G401.6 (cell line): Measurements from ENCODE around the gene ARHGEF37.

Source experiments
- FAIRE-seq: peaks from 2 replicates; lab custom pipeline; 2012; peaks lifted over from hg19 to GRCh38; lab: Jason Lieb, UNC

The ARHGEF37 gene

DNA sequence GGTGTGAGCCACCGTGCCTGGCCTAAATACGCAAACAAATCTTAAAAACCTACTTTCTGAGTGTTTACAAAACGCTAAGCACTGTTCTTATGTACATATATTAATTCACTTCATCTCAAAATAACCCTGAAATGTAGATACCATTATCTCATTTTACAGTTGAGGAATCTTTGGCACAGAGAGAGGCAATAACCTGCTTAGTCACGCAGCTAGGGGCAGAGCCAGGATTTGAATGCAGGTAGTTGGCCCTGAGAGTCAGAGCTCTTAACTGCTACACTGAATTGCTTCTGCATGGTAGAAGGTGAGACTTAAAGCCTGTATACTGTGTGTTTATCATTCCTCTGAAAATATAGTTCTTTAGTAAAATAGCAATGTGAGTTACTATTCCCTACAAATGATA, 21.9 kb downstream of the ARHGEF37 start:
- no peak for FAIRE-seq

DNA sequence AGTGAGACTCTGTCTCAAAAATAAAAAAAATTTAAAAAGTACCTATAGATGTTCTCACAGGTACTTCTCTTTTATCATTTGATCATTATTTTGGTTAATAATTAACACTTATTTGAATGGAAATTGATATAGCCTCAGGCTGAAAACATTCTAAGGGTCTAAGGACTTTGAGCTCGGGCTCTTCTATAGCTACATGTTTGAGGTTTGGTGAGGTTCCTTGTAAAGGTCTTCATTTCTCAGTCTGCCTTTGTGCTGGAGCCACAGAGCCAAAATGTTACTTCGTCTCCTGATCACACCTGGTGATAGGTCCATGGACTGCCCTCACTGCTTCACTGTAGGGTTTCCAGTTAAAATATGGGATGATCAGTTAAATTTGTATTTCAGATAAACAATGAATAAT, 22.6 kb downstream of the ARHGEF37 start:
- no peak for FAIRE-seq

DNA sequence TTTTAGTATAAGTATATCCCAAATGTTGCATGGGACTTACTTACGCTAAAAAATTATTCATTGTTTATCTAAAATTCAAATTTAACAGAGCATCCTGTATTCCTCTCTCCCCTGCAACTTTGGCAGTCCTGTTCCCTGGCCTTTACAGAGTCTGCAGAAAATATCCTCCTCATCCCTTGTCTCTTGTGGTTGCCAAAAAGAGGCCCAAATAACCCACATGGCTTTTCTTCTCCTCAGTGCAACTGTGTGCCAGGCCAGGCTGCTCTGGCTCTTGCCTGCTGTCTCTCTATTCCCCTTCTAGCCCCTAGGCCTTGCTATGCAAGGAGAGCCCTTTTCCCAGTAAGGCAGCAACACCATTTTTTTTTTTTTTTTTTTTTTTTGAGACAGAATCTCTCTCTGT, 23.0 kb downstream of the ARHGEF37 start:
- FAIRE-seq, result no peak

DNA sequence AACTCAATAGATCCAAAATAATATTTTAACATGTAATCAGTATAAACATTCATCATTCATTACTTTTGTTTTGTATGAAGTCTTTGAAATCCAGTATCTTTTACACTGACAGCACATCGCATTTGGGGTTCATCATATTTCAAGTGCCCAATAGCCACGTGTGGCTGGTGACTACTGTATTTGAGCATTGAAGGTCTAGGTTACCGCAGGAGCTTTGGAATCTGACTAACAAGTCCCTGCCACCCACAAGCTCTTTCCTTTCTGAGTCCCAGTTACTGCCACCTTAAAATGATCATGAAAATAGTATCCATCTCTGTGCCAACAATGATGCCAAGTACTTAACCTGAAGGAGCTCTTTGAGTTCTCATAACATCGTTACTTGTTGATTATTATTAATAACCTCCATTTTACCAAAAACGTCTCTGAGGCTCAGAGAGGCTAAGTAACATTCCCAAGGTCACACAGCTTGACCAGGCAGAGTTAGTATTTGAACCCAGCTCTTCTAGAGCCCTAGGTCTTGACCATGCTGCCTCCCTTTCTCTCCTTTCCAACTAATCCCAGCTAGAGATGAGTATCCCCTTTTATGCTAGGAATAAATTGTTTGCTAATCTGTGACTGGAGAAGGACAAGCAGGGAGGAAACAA, 24.2 kb downstream of the ARHGEF37 start:
- no peak for FAIRE-seq

DNA sequence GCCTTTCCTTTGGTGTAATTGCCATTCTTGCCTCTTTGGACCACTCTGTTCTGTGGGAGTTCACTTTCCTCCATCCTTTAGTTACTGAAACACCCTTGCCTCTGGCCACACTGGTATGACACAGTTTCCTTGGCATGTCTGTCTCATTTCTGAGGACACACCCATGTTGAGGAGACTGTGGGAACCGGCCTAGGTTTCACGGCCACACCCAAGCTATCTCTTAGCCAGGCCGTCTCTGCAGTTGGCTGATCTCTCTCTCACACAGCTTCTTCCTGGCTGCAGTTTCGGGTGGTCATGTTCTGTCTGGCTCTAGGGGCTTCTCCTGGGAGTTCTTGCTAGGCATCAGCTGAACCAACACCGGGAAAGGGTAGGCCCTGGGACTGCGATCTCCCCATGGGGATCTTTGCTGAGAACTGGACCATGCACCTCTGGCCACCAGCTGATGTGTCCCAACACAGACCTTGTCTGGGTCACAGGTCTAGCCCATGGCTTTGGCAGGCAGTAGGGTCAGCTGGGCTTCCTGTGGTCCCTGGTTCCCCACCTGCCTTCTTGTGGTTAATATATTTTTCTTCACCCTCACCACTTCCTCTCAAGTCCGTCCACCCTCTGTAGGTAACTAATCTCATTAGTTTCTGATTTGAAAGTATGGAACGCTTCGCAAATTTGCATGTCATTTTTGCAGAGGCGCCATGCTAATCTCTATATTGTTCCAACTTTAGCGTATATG, 24.9 kb downstream of the ARHGEF37 start:
- no peak for FAIRE-seq

DNA sequence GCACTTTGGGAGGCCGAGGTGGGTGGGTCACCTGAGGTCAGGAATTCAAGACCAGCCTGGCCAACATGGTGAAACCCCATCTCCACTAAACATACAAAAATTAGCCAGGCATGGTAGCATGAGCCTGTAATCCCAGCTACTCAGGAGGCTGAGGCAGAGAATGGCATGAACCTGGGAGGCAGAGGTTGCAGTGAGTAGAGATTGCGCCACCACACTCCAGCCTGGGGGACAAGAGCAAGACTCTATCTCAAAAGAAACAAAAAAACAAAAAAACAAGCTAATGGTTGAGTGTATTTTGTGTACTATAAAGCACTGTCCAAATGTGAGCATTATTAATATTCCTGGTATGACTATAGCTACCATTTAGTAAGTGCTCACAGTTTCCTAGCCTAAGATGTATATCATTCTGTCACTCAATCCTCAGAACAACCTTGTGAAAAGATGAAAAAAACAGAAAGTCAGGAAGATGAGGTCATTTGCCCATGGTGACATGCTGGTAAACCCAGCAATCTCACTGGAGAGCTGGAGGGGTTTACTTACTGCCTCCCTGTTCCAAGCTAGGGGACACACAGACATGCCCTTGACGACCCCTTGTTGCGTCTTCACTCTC, 27.7 kb downstream of the ARHGEF37 start:
- FAIRE-seq, result no peak

DNA sequence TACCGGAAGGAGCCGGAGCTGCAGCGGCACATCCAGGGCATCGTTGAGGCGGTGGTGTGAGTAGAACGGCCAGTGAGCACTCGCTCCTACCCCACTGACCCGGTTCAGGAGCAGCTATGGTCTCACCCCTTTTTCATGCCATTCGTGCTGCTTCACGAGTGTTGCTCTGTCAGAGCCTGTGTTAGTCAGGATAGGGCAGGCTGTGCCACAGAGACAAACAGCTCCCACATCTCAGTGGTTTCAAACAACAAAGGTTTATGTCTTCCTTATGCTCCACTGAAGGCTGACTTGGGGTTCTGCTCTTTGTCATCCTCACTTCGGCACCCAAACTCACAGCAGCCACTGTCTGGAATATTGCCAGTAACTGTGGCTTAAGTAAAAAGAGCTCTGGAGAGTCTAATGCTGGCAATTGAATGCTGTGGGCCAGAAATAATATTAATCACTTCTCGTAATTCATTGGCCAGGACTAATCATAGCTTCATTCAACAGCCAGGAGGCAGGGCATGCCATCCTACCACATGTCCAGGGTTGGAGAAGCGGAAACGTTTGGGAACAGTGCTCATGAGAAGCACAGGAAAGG, 28.4 kb downstream of the ARHGEF37 start:
- FAIRE-seq, result no peak

DNA sequence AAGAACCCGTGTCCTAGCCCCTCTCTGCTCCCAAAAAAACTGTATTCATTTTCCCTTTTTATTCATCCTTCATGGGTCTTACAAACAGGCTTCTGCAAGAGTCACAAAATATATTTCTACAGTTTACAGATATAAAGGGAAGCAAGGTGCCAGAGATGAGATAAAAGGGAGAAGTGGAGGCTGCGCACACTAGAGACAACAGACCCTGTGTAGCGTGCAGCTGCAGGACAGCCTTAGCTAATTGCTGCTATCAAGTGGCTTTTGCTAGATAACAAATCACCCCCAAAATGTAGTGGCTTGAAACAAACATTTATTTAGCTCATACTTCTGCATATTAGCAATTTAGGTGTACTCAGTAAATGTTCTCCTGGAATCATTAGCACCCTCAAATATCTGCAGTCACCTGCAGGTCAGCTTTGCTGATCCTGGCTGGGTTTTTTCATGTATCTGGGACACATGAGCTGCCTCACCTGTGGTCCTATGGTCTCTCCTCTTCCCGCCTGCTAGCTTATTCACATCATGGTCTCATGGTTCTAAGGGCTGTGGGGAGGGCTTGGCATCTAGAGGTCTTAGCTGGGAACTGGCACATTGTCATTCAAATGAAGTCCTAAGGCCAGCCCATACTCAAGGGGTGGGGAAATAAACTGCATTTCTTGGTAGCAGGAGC, 29.4 kb downstream of the ARHGEF37 start:
- FAIRE-seq, result no peak

DNA sequence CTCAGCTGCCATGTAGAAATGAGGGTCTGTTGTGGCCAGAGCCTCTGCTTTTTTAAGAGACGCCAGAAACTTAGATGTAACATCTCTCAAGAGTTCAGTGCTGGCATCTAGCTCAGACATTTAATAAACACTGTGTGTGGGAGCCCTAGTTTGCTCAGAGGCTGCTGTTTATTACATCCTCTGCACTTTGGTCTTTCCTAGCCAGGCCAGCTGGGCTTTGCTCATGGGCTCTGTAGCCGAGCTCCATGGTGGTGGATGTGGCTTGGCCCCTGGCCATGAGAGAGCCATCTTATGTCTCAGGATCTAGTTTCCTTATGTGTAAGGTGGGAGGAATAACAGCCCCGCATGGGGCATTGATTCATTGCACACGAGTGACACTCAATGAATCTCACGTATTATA, 30.0 kb downstream of the ARHGEF37 start:
- FAIRE-seq, result no peak

DNA sequence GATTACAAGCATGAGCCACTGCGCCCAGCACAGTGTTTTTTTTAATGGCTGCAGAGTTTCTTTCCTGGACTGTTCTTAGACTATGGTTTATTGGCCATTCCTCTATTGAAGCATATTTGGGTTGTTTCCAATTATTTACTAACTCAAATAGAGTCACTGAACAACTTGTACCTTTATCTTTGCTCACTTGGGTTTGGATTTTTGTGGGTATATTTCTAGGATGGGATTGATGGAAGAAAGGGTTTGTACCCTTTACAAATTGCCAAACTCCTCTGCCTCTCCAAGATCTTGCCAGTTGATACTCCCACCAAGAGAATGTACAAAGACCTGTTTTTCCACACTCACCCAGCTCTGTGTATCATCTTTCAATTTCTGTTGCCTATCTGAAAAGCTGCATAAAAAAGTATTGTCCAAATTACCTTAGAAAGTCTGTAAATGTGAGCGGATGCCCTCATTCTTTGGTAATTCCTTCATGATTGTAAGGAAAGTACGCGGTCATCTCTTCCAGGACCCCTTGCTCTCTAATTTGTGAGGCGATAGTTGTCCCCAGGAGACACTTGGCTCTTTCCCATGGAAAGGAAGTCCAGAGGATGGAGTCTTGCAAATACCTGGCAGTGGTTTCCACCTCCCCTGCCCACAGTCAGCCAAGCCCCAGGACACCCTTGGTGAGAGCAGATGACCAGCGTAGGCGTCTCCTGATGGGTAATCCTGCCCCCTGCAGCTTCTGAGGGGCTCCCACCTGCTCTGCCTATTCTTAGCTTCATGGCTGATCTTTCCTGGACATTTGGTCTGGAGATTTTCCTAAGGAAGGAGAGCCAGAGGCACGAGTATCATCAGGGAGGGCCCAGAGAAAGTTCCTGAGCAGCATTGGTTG, 33.0 kb downstream of the ARHGEF37 start:
- no peak for FAIRE-seq

DNA sequence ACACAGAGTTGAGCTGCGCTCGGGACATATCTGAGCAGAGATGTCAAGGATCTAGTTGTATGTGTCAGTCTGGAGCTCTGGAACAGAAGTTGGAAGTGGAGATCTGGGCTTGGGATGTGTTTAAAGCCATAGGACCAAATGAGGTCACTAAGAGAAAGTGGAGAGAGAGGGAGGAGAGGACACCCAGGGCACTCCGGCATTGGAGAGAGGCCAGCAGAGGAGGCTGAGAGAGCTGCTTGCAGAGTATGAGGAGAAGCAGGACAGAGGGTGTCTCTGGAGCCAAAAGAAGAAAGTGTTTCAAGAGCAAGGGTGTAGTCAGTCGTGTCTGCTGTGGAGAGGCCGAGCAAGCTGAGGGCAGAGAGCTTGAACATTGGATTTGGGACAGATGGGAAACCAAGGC, 34.7 kb downstream of the ARHGEF37 start:
- no peak for FAIRE-seq

DNA sequence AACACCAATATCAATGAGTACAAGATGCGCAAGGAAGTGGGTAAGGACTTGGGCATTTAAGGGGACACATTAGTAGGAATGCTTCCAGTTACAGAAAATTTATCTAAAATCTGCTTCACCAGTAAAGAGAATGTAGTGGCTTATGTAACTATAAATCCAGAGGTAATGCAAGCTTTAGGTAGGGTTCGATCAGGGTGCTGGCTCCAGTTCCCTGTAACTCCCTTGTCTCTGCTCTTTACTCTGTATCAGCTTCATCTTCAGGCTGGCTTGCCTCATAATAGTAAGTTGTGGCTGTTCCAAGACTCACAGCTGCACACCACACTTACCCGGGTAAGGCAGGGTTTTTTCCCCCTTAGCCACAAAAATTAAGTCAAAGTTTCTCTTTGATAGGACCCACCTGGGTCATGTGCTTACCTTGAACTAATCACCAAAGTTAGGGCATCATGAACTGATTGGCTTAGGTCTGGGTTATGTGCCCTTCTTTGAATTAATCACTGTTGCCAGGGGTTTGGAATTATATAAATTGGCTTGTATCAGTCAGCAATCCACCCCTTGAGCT, 35.5 kb downstream of the ARHGEF37 start:
- no peak for FAIRE-seq

DNA sequence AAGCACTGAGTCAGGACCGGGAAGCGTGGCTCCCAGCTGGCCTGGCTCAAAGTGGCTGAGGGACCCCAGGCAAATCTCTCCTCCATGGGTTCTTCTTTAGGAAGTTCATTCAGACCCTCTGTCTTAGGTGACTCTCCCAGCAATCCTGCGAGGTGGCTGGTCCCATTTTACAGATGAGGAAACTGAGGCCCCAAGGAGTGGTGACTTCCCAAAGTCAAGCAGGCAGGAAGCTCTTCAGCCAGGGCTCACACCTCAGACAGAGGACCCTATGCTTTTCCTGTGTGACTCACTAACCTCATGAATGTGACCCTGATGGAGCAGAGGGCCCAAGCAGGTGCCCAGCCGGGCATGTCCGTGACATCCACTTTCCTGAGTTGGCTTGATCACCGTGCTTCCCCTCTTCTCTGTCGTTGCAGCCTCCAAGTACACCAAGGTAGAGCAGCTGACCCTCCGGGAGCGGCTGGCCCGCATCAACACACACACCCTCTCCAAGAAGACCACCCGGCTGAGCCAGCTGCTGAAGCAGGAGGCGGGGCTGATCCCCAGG, 36.5 kb downstream of the ARHGEF37 start:
- no peak for FAIRE-seq

DNA sequence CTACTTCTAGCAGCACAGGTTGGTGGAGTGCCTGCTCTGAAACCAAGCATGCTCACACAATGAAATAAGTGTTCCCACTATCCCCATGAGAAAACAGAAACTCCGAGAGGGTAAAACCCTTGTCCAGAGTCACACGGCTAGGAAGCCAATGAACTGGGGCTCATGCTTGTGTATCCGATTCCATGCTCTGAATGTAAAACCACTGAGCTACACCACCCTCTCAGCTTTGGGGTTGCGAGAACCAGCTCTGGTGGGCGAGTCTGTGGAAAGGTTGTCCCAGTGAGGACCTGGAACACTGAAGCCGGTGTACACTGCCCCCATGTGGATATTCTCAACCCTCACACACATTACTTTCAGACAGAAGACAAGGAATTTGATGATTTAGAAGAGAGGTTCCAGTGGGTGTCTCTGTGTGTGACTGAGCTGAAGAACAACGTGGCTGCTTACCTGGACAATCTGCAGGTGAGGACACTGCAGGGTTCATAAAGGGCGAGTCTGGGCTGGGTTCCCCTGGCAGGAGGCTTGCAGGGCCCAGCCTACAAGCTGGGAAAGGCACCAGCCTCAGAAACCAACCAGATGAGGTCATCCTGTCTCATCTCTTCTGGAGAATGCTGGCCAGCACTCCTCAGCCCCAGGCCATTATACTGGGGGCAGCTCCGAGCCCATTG, 37.4 kb downstream of the ARHGEF37 start:
- FAIRE-seq, result peak; percentile 91

DNA sequence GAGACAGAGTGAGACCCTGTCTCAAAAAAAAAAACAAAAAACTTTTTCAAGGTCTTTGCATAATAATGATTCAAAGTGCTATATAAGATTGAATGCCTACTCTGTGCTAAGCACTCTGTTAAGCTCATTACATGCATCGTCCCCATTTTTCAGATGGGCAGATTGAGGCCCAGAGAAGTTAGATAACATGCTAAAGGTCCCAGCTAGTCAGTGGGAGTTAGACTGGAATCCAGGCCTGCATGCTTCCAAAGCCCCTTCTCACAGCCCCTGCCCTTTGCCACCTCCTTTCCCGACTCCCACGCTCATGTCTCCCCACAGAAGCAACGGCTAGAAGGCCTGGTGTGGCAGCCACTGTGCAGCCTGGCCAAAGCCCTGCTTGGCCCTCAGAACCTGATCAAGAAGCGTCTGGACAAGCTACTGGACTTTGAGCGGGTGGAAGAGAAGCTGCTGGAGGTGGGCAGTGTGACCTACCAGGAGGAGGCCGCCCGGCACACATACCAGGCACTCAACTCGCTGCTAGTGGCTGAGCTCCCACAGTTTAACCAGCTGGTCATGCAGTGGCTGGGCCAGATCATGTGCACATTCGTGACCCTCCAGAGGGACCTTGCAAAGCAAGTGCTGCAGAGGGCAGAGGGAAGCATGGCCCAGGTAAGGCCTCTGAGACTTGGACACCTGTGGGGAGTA, 40.3 kb downstream of the ARHGEF37 start:
- FAIRE-seq, result no peak

DNA sequence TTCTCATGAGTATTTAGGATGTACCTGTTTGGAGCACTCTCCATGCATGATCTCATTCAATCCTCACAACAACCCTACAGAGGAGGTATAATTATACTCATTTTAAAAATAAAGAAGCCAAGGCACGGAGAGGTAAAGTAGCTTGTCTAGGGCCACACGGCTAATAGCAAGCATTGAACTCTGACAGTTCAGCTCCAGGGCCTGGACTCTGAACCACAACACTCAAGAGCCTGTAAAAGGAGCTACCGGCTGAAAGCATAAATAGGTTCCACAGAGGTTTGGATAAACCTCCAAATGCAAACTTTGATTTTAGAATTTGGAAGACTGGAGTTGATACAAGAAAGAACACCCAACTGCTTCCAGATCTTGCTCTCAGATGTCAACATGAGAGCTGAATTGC, 41.2 kb downstream of the ARHGEF37 start:
- FAIRE-seq, result no peak

DNA sequence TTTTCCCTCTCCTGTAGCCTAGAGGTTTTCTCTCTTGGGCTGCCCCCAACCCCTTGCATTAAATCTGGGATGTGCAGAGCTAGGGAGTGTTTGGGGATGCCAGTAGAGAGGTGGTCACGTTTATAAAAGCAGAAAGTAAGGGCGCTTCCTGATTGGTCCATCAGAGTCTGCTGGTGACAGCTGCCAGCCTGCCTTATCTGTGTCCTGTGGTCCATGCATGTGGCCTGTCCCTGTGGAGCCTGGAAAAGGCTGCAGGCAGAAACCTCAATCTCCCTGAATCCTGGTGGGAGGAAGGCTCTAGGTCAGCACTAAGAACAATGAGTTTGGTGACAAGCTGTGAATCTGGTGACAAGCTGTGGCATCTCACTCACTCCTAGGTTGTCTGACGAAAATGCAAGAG, 42.2 kb downstream of the ARHGEF37 start:
- no peak for FAIRE-seq

DNA sequence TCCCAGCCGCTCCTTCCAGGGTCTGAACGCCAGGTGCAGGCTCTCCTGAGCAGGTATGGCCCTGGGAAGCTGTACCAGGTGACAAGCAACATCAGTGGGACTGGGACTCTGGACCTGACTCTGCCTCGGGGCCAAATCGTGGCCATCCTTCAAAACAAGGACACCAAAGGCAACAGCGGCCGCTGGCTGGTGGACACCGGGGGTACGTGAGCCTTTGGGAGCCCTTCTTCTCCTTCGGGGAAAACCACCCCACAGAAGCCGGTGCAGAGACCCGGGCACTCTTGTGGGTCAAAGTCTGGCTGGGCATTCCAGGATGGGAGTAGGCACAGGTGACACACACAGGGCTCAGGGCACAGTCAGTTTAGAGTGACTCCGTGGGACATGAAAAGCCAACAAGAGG, 45.8 kb downstream of the ARHGEF37 start:
- FAIRE-seq, result no peak

DNA sequence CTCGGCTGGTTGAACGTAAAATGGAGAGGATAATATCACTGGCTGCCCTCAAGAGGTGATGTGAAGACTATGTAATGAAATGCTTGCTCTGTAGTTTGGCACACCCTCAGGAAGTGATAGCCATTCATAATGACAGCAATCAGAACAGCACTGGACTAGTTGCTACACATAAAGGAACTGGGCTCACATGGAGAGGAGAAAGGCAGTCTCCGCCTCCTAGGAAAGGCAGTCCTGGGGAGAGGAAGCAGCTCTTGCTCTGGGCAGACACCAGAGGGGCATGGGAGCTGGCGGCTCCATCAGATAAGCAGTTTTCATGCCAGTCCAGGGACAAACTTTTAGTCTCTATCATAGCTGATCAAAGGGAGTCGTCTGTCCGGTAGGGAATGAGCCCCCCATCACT, 46.9 kb downstream of the ARHGEF37 start:
- FAIRE-seq, result no peak

DNA sequence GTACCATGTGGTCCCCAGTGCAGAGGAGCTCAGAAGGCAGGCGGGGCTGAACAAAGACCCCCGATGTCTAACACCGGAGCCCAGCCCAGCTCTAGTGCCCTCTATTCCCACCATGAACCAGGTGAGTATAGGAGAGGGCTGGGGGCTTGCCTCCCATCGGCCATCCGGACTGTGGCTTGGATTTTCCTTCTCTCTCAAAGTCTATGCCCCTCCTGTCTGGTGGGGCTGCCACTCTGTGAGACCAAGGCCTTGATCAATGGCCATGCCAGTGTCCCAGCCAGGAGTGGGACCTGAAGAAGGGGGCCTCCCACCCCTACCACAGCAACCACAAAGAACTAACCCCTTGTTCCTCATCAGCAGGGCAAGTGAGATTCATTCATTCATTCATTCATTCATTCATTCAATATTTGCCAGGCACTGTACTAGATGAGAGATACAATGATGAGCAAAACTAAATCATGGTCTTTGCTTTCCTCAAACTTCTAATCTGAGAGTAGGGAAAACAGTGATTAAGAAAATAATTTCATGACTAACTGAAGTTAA, 47.6 kb downstream of the ARHGEF37 start:
- FAIRE-seq, result no peak
